HG02588 (cell line): ENCODE data around the gene EFHD1.

Experiments
- ATAC-seq: cut with Tn5 transposase; IDR thresholded peaks from one replicate; pipeline ENCODE4 v1.9.1; 2021; ENCODE audit warnings: mild to moderate bottlenecking, moderate library complexity; ENCODE audit not compliant: unreplicated experiment

Gene EFHD1, protein sequence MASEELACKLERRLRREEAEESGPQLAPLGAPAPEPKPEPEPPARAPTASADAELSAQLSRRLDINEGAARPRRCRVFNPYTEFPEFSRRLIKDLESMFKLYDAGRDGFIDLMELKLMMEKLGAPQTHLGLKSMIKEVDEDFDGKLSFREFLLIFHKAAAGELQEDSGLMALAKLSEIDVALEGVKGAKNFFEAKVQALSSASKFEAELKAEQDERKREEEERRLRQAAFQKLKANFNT

DNA sequence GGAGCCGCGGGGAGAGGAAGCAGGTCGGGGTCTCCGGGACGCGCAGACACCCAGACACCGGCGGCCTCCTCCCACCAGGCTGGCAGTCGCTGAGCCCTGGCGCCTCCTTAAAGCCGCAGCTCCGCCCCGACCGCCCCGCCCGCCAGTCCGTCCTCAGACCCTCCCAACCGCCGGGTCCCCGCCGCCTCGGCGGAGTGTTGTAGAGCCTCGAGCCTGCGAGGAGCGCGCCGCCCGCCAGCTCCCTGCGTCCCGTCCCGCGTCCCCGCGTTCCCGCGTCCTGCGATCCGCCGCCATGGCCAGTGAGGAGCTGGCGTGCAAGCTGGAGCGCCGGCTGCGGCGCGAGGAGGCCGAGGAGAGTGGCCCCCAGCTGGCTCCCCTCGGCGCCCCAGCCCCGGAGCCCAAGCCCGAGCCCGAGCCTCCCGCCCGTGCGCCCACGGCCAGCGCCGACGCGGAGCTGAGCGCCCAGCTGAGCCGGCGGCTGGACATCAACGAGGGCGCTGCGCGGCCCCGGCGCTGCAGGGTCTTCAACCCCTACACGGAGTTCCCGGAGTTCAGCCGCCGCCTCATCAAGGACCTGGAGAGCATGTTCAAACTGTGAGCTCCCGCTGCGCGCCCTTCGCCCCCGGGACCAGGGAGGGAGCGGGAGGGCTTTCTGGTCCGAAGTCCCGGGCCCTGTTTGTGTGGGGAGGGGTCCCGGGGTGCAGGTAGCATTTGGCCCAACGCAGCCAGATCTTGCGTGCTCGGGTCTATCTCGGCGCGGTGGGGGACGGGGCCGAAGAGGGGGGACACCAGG, at the start of gene EFHD1:
EFHD1 (plus strand) TSS at position 192 of the 793 bp plus-strand sequence; CDS start at position 293, 101 bp downstream.
- no peak for ATAC-seq

DNA sequence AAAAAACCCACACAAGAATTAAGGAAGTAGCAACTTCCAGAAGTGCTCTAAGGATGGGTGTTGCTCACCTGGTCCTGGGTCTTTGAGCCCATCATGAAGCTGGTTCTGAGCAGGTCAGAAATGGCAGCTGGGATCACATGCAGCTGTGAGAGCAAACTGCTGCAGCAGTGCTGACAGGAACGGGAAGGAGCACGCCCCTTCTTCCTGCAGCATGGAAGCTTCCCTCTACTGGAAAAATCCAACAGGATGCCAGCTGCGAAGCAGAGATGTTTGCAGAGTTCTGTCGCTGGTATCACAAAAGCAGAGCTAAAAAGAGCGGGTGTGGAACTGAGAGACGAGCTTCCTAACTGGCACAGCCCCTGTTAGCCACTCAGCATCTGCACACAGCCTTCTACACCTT, 49.2 kb upstream of the EFHD1 start:
- ATAC-seq, result no peak

DNA sequence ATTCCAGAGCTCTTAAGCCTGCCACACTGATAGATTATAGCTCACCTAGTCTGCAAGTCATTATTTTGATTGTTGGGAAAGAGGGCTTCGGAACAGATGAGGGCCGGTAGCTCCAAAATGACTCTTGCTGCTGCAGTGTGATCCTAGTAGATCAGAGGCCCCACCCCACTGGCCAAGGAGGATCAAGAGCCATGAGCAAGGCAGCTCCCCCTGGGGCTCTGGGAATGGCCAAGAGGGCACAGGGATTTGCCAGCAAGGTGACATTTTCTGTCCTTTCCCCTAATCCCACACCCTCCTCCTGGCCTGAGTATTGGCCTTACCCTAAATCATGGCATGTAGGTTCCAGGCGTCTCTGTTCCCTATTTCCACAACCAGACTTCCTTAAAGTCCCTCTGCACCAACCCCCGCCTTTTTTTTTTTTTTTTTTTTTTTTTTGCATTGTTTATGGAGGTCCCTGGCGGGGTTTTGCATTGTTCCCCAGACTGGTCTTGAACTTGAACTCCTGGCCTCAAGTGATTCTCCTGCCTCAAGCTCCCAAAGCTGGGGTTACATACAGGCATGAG, 46.4 kb upstream of the EFHD1 start:
- no peak for ATAC-seq

DNA sequence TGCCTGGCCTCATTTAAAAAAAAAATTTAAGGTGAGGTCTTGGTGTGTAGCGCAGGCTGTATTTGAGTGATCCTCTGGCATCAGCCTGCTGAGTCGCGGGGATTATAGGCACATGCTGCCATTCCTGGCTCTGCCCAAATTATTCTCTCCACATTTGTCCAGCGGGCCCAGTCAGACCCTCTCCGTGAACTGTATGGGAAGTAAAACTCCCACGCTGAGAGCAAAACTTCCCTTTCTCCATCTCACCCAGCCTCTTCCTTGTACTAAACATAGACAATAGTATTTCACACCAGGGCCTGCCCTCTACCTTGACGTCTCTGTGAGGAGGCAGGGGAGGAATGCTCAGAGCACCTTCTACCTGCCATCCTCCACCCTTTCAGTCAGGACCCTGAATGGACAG, 45.9 kb upstream of the EFHD1 start:
- ATAC-seq, result no peak

DNA sequence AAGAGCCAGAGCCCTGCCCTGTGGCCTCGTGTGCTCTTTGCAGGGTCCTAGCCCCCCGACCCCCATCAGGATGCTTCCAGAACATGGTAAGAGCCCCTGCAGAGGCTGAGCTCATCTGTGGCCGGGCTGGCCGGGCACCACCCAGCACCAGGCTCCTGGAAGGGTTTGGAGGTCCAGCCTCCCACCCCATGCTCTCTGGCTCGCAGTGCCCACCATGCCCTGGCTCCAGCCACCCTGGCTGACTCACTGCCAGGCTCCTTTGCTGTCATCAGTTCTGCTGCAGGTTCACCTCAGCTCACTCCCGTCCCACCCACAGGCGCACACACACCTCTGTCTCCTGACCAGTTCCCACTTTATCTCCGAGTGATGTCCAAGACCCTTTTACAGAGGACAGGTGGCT, 45.4 kb upstream of the EFHD1 start:
- no peak for ATAC-seq

DNA sequence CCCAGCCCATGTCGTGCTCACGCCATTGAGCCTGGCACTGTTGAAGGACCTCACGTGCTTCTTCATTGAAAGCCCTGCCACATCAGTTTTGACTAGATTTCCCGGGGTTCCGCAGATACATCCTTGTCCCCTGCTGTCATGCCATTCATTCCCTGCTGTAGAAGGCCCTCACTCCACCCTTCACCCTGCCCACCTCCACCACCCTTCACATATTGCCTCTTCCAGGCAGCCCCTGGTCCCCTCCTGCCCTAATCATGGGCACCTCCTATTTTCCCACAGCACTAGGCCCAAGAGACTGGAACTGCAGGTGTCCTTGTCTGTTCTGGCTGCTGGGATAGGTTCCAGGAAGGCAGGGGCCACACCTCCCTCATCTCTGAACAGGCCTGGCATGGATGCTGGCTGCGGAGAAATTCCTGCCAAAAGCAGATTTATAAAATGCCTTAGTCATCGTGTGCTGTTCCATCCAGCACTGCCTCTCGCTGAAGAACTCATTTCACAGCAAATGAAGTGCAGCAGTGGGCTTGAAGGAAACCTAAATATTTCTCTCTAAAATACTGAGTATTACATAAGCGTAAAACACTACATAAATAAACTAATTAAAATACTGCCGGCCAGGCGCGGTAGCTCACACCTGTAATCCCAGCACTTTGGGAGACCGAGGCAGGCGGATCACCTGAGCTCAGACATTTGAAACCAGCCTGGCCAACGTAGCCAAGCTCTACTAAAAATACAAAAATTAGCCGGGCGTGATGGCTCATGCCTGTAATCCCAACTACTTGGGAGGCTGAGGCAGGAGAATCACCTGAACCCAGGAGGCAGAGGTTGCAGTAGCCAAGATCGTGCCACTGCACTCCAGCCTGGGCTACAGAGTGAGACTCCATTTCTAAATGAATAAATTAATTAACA, 44.5 kb upstream of the EFHD1 start:
- ATAC-seq, result no peak

DNA sequence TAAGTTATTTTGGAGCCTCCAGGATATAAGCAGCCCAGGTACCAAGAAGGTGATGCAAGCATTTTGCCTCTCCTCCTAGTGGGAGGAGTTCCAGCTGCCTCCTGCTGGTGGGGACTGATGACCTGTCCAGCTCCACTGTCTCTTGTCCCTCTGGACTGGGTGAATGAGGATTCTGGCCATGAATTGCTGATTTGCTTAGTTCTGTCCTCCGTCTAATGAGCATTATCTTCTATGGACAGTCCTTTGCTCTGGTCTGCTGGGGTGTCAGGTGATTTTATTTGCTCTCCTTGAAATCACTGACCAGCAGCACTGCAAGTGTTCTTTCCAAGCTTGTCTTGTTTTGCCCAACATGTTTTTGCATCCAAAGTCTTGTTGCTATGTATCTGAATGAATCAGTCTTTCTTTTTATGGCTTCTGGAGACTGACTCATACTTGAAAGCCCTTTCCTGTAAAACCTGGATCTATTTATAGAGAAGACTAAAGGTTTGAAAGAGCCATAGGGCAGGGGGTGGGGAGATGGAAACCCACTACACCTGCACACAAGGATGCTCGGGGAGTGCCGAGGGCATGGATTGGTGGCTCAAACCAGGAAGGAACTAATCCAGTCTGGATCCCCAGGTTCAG, 40.5 kb upstream of the EFHD1 start:
- ATAC-seq, result no peak

DNA sequence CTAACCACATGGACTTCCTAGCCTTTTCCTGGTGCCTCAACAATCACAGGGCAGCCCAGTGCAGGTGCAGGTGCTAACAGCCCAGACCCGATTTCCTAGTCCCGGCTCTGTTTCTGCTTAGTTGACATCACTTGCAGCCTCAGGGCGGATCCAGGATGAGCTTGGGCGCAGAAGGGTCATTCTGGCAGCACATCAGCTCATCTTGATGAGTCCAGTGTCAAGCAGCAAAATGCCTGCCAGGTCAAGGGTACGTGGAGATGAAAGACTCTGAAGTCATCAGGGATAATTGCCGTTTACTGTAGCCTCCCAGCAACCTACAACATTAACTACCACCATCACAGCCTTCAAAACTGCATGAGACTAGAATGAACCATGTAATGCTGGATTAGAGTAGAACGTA, 39.4 kb upstream of the EFHD1 start:
- no peak for ATAC-seq

DNA sequence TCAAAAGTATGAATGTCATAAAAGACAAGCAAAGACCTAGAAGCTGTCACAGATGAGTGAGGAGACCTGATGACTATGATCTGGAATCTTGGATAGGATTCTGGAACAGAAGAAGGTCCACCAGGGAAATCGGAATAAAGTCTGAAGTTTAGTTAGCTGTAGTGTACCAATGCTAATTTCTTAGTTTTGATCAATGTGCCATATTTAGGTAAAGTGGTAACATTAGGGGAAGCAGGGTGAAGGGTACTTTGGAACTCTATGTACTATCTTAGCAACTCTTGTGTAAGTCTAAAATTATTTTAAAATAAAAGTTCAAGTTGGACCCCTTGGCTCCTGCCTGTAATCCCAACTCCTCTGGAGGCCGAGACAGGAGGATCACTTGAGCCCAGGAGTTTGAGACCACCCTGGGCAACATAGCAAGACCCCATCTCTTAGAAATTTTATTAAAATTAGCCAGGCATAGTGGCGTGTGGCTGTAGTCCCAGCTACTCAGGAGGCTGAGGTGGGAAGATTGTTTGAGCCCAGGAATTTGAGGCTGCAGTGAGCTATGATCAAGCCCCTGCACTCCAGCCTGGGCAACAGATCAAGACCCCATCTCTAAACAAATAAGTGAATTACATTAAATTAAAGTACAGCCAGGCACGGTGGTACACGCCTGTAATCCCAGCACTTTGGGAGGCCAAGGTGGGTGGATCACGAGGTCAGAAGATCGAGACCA, 35.9 kb upstream of the EFHD1 start:
- ATAC-seq, result no peak

DNA sequence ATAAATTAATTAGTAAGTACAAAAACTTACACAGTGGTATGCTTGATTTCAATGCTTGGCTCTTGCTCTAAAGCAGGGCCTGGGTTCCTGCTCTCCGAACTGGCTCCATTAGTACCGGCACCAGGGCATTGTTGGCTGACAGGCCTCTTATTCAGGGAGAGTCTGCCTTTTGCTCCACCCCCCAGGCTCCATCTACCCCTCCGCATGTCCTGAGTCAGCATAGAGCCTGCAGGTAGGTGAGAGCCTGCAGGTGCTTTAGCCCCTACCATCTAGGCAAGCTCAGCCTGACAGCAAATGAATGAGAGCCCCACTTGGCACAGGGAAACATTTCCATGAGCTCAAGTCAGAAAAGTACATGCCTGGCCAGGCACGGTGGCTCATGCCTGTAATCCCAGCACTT, 35.1 kb upstream of the EFHD1 start:
- no peak for ATAC-seq

DNA sequence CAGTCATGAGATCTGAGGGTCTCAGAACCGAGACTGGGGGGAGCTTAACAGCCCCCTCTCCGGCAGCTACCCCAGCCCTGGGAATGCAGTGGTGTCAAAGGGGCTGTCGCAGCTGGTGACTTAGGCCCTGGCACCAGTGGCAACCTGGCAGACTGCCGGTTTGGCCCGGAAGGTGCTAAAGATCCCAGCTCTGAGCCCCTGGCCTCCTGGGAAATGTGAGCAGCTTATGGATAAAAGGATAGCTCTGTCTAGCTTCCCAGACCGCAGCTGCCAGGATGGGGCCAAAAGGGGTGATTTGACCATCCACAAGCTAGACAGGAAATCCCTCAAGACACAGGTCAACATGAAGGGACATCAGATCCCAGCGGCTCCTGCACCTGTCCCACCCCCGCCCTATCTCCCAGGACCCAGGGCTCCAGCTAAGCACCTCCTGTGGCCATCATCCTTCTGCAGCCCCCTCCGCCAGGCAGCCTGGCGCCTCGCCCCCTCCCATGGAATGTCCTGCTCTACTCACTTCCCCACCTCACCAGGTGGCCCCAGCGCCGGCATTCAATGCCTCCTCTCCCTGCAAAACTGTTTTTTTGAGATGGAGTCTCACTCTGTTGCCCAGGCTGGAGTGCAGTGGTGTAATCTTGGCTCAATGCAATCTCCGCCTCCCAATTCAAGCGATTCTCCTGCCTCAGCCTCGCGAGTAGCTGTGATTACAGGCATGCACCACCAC, 33.2 kb upstream of the EFHD1 start:
- no peak for ATAC-seq

DNA sequence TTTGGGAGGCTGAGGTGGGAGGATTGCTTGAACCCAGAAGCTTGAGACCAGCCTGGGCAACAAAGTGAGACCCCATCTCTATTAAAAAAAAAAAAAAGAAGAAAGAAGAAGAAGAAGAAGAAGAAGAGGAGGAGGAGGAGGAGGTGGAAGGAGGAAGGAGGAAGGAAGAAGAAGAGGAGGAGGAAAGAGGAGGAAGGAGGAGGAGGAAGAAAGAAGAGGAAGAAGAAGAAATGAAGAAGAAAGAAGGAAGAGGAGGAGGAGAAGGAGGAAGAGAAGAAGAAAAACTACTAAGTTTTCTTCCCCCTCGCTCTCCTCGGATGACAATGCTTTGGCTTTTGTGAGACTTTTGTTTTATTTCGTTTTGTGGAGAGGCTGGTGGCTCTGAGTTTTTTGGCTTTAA, 30.1 kb upstream of the EFHD1 start:
- ATAC-seq, result no peak

DNA sequence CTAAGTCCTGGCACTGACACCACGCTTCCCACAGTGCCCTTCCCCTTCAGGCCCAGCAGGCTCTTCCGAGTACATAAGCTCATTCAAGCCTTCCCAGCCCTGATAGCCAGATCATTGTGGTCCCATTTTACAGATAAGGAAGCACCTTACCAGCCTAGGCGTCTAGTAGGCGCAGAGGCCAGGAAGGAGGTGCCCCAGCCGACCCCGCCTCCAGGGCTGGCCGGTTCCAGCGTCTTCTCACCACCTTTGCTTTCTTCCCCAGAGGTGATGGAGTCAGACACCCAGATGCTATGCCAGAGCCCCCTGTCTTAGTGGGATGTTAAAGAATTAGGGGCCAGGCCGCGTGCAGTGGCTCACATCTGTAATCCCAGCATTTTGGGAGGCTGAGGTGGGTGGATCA, 28.9 kb upstream of the EFHD1 start:
- ATAC-seq, result no peak

DNA sequence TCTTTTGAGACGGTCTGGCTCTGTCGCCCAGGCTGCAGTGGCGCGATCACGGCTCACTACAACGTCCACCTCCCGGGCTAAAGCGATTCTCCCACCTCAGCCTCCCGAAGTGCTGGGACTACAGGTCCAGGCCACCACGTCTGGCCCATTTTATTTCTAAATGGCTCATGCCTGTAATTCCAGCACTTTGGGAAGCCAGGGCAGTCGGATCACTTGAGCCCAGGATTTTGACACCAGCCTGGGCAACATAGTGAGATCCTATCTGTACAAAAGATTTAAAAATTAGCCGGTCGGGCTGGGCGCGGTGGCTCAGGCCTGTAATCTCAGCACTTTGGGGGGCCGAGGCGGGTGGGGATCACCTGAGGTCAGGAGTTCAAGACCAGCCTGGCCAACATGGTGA, 26.4 kb upstream of the EFHD1 start:
- no peak for ATAC-seq

DNA sequence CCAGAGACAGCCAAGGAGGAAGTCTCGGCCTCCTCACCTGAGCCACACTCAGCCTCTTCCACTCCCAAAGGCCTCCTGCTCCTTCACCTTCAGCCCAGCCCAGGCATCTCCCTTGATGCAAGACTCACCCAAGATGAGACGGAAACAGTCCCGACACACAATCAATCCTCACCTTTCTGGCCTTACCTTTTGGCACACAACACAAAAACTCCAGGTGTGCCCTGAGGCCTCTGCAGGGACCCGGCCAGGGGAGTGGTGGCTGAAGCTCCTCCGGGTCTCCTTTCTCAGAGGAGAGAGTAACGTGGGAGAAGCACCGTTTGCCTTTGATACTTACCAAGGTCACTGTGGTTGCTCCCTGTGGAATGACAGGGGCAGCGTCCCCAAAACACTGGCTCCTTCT, 23.8 kb upstream of the EFHD1 start:
- ATAC-seq, result no peak

DNA sequence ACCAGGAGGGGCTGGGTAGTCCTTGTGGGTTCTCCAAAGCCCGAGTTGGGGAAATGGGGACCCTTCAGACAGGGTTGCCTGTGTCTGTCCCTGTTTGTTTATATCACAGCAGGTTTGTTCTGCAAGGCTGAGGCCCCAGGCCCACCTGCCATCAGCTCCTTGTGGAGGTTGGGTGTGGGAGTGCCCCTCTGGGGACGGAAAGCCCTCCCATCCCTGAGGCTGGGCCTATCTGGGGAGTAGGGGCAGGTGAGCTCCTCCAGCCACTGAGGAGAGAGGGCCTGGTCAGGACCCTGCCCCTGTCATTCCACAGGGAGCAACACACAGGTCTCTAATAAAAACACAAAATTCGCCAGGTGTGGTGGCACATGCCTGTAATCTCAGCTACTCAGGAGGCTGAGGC, 23.3 kb upstream of the EFHD1 start:
- ATAC-seq, result no peak

DNA sequence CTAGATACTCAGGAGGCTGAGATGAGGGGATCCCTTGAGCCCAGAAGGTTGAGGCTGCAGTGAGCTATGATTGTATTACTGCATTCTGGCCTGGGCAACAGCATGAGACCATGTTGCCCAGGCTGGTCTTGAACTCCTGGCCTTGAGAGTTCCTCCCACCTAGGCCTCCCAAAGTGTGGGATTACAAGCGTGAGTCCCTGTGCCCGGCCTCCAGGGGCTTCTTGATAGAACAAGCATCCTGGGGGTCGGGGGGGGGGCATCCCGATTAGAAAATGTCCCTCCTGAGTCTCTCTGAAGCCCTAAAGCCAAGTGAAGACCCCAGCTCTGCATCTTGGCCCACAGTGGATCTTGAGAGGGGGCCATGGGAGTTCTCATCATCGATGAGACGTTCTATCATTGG, 22.3 kb upstream of the EFHD1 start:
- no peak for ATAC-seq

DNA sequence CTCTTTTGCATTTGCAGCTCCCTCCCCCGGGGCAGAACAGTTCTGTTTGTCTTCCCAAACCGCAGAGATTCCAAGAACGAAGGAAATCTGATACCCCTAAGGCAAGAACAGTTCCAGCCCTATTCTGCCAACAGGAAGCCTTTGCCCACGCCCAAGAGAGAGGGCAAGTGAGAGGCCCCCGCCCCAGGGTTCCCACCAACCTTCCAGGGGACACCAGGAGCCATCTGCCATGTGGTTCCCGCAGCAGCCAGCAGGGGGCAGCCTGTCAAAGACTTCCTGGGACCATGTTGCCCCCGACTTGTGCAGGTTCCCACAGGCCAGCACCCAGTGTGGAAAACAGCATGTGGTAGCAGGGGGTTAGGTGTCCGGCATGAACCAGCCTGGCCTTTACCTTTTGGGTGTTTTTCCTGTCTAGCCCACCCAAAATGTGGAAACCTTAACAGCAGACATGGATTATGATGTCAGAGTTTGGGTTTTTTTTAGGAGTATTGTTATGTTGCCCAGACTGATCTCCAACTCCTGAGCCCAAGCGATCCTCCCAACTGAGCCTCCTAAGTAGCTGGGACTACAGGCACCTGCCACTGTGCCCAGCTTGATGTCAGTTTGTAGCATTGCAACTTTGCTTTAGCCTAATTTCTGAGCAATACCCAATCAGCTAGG, 21.7 kb upstream of the EFHD1 start:
- no peak for ATAC-seq

DNA sequence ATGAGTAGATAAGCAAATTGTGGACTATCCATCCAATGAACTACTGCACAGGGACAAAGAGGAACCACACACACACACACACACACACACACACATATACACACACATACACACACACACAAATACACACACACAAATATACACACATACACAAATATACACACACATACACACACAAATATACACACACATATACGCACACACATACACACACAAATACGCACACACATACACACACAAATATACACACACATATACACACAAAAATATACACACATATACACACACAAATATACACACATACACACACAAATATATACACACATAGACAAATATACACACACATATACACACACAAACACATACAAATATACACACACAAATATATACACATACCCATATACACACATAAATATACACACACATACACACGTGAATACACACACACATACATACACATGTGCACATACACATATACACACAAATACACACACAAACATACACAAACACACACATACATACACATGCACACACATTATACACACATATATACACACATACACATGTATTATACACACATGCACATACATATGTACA, 19.8 kb upstream of the EFHD1 start:
- ATAC-seq, result no peak
